ENCODE data around the gene AGAP1.

DNA sequence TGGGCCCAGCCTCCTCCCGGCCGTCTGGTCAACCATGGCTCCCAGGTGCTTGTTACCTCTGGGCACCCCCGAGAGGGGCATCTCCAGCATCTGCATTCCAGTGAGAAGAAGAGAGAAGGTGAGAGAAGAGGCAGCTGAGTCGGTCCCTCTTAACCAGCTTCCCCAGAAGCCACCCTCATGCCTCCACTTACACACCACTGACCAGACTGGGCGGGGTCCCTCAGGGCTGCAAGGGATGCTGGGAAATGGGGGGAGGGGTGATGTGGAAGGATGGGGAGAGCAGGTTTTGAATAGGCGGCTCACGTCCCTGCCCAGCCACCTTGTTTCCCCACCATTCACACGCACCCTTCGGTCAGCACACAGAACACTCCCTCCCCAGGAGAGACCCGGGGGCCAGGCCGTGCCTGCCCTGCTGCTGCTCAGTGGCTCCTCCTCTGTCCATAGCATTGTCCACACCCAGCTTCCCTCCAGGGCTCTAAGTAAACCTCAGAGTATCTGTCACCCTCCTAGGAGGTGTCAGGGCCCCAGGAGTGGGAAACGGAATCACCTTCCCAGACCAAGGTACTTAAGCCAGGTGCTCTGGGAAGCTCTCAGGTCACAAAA, 639.7 kb downstream of the AGAP1 start:
- TF ChIP-seq, protein P1, sequence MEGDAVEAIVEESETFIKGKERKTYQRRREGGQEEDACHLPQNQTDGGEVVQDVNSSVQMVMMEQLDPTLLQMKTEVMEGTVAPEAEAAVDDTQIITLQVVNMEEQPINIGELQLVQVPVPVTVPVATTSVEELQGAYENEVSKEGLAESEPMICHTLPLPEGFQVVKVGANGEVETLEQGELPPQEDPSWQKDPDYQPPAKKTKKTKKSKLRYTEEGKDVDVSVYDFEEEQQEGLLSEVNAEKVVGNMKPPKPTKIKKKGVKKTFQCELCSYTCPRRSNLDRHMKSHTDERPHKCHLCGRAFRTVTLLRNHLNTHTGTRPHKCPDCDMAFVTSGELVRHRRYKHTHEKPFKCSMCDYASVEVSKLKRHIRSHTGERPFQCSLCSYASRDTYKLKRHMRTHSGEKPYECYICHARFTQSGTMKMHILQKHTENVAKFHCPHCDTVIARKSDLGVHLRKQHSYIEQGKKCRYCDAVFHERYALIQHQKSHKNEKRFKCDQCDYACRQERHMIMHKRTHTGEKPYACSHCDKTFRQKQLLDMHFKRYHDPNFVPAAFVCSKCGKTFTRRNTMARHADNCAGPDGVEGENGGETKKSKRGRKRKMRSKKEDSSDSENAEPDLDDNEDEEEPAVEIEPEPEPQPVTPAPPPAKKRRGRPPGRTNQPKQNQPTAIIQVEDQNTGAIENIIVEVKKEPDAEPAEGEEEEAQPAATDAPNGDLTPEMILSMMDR (IDR thresholded peaks at IDR 0.05; ENCODE audit: low read depth, low read length, missing input control), result no peak
- TF ChIP-seq NR2F2 (IDR thresholded peaks at IDR 0.05) (no peak), HNF4A (conservative IDR thresholded peaks at IDR 0.05) (no peak), TAF1 (conservative IDR thresholded peaks at IDR 0.05) (no peak), YY1 (IDR thresholded peaks at IDR 0.05) (no peak), SP1 (IDR thresholded peaks at IDR 0.05) (no peak), RAD21 (IDR thresholded peaks at IDR 0.05) (no peak), GABPA (IDR thresholded peaks at IDR 0.05 in 1 of 2, conservative IDR thresholded peaks at IDR 0.05 in 1 of 2) (no peak), EGR1 (IDR thresholded peaks at IDR 0.05; ENCODE audit: low read depth in 2 of 2) (no peak)
- TF ChIP-seq, protein P2, sequence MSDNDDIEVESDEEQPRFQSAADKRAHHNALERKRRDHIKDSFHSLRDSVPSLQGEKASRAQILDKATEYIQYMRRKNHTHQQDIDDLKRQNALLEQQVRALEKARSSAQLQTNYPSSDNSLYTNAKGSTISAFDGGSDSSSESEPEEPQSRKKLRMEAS (IDR thresholded peaks at IDR 0.05), result no peak
- TF ChIP-seq, protein P3, sequence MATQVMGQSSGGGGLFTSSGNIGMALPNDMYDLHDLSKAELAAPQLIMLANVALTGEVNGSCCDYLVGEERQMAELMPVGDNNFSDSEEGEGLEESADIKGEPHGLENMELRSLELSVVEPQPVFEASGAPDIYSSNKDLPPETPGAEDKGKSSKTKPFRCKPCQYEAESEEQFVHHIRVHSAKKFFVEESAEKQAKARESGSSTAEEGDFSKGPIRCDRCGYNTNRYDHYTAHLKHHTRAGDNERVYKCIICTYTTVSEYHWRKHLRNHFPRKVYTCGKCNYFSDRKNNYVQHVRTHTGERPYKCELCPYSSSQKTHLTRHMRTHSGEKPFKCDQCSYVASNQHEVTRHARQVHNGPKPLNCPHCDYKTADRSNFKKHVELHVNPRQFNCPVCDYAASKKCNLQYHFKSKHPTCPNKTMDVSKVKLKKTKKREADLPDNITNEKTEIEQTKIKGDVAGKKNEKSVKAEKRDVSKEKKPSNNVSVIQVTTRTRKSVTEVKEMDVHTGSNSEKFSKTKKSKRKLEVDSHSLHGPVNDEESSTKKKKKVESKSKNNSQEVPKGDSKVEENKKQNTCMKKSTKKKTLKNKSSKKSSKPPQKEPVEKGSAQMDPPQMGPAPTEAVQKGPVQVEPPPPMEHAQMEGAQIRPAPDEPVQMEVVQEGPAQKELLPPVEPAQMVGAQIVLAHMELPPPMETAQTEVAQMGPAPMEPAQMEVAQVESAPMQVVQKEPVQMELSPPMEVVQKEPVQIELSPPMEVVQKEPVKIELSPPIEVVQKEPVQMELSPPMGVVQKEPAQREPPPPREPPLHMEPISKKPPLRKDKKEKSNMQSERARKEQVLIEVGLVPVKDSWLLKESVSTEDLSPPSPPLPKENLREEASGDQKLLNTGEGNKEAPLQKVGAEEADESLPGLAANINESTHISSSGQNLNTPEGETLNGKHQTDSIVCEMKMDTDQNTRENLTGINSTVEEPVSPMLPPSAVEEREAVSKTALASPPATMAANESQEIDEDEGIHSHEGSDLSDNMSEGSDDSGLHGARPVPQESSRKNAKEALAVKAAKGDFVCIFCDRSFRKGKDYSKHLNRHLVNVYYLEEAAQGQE (IDR thresholded peaks at IDR 0.05), result no peak

All from liver (tissue), 3 donors.